Smooth muscle cell (in vitro differentiated cells): ENCODE measurements around the gene CD79A. TPM values are rescaled to one million over a fixed set of nuclear protein-coding genes. Genes with fewer than 3 reads are reported as not detected.

ENCODE experiments used
- DNase-seq: peaks from one replicate; lab custom pipeline; 2025; ENCODE audit not compliant: unreplicated experiment; lab: John Stamatoyannopoulos, UW
- H2AFZ ChIP-seq: fragments of 200-600 bp; sonication (generic); 2 replicates; pipeline ENCODE4 v1.6.0; 2016; ENCODE audit warnings: antibody characterized with exemption, low read depth, mild to moderate bottlenecking
- H3F3A ChIP-seq: fragments of 200-600 bp; sonication (generic); 2 replicates; pipeline ENCODE4 v1.6.0; 2017; ENCODE audit warnings: antibody characterized with exemption, low read depth
- H3K27ac ChIP-seq: fragments of 200-600 bp; sonication (generic); 2 replicates; pipeline ENCODE4 v1.5.1; 2016; ENCODE audit warnings: low read depth, mild to moderate bottlenecking
- H3K27me3 ChIP-seq: fragments of 200-600 bp; sonication (generic); 2 replicates; pipeline ENCODE4 v1.6.1; 2016; ENCODE audit warnings: low read depth, mild to moderate bottlenecking
- H3K36me3 ChIP-seq: fragments of 200-600 bp; sonication (generic); 2 replicates; pipeline ENCODE4 v1.5.1; 2016; ENCODE audit warnings: low read depth
- H3K4me1 ChIP-seq: fragments of 200-600 bp; sonication (generic); 2 replicates; pipeline ENCODE4 v1.5.1; 2016; ENCODE audit warnings: low read depth
- H3K4me2 ChIP-seq: fragments of 200-600 bp; sonication (generic); 2 replicates; pipeline ENCODE4 v1.6.0; 2016; ENCODE audit warnings: mild to moderate bottlenecking
- H3K4me3 ChIP-seq: fragments of 200-600 bp; sonication (generic); 2 replicates; pipeline ENCODE4 v1.5.1; 2016; ENCODE audit warnings: mild to moderate bottlenecking
- H3K79me2 ChIP-seq: fragments of 200-600 bp; sonication (generic); 2 replicates; pipeline ENCODE4 v1.6.0; 2016; ENCODE audit warnings: low read depth, mild to moderate bottlenecking
- H3K9ac ChIP-seq: fragments of 200-600 bp; sonication (generic); 2 replicates; pipeline ENCODE4 v1.6.0; 2016; ENCODE audit warnings: low read depth
- H3K9me3 ChIP-seq: fragments of 200-600 bp; sonication (generic); replicated peaks from 2 replicates; pipeline ENCODE4 v1.5.1; 2016; ENCODE audit warnings: low read depth
- H4K20me1 ChIP-seq: fragments of 200-600 bp; sonication (generic); 2 replicates; pipeline ENCODE4 v1.6.0; 2016; ENCODE audit warnings: low read depth
- WGBS: methylation state at CpG from one replicate; pipeline ENCODE4 v1.1.7; 2016; ENCODE audit warnings: low lambda C conversion rate; 5-methylcytosine and 5-hydroxymethylcytosine counted together
- polyA plus RNA-seq: library from polyadenylated mRNA; unstranded; fragments of >200 nt; fragmentation: Nextera tagmentation; extraction: Ambion mirVana; gene quantifications from 2 replicates; pipeline ENCODE4 v1.2.1, GENCODE V29; 2016
- total RNA-seq: library from RNA; depleted of rRNA; stranded (reverse); fragments of >200 nt; gene quantifications from 2 replicates; pipeline ENCODE4 v1.2.3, GENCODE V29; 2014
- TF ChIP-seq, protein P1 (sequence below): fragments of 200-600 bp; sonication (generic); IDR thresholded peaks from 2 replicates; pipeline ENCODE4 v1.5.1; 2017; ENCODE audit warnings: borderline replicate concordance, mild to moderate bottlenecking, antibody characterized with exemption; ENCODE audit not compliant: insufficient read depth, poor library complexity, severe bottlenecking

CD79A gene
- total and polyA plus RNA-seq, 2 experiments from 2014 or later, result 0.41 TPM; not detected in 1

DNA sequence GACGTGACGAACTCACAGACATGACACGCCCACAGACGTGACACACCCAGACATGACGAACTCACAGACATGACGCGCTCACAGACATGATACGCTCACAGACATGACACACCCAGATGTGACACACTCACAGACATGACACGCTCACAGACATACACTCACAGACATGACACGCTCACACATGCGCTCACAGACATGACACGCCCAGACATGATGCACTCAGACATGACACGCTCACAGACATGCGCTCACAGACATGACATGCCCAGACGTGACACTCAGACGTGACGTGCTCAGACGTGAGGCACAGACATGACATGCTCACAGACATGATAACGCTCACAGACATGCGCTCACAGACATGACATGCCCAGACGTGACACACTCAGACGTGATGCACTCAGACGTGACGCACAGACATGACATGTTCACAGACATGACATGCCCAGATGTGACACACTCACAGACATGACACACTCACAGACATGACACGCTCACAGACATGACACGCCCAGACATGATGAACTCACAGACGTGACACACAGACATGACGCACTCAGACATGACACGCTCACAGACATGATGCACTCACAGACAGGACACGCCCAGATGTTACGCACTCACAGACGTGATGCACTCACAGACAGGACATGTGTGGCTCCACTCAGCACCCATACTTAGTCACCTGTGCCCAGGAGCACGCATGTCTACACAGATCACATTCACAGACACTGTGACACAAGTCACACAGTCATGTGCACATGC is 43.1 kb downstream of the CD79A start:
- Histone ChIP-seq H3K4me1 (no peaks in the 10 kb centered on the region), H3K9me3 (no peaks in the 10 kb centered on the region), H3K27ac (no peak overlapping the region), H3K36me3 (no peaks in the 10 kb centered on the region), H3K9ac (no peak overlapping the region), H3F3A (no peaks in the 10 kb centered on the region), H3K79me2 (no peaks in the 10 kb centered on the region), H3K4me3 (no peak overlapping the region), H3K4me2 (no peak overlapping the region), H3K27me3 (peaks cover 84% of the 10 kb centered on the region), H2AFZ (no peak overlapping the region), H4K20me1 (no peaks in the 10 kb centered on the region)
- no peak for DNase-seq
- TF ChIP-seq, protein P1, sequence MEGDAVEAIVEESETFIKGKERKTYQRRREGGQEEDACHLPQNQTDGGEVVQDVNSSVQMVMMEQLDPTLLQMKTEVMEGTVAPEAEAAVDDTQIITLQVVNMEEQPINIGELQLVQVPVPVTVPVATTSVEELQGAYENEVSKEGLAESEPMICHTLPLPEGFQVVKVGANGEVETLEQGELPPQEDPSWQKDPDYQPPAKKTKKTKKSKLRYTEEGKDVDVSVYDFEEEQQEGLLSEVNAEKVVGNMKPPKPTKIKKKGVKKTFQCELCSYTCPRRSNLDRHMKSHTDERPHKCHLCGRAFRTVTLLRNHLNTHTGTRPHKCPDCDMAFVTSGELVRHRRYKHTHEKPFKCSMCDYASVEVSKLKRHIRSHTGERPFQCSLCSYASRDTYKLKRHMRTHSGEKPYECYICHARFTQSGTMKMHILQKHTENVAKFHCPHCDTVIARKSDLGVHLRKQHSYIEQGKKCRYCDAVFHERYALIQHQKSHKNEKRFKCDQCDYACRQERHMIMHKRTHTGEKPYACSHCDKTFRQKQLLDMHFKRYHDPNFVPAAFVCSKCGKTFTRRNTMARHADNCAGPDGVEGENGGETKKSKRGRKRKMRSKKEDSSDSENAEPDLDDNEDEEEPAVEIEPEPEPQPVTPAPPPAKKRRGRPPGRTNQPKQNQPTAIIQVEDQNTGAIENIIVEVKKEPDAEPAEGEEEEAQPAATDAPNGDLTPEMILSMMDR, result no peak
- 95% methylated on average over 33 of the region's 33 CpGs for WGBS

DNA sequence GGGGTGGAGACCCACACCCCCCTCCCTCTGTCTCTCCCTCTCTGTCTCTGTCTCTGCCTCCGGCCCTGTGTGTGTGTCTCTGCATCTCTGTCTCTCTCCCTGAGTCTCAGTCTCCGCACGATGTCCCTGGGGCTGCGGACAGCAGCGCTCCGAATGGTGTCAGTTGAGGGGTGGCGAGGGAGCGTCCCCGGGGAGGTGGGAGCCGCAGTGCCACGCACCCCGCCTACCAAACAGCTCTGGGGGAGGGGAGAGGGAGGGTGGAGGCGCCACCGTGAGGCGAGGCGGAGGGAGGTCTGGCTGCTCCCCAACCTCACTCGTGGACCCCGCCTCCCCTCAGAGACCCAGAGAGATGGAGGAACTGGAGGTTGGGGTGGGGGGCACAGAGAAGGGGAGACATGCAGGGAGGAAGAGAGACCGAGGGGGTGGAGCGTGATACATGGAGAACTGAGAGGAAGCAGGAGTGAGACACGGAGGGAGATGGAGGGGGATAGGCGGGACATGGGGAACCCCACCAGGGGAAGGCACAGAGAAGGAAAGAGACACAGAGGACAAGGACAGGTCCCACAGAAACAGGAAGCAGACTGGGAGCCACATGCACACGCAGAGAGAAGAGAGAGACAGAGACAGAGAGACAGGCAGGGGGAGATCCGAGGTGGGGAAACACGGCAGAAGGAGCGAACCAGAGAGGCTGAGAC is 44.0 kb downstream of the CD79A start:
- Histone ChIP-seq H3K4me2 (no peak overlapping the region), H3K27ac (no peak overlapping the region), H4K20me1 (no peaks in the 10 kb centered on the region), H3K79me2 (no peaks in the 10 kb centered on the region), H3K27me3 (peaks cover 83% of the 10 kb centered on the region), H3K4me3 (no peak overlapping the region), H3K36me3 (no peaks in the 10 kb centered on the region), H2AFZ (no peak overlapping the region), H3K9me3 (no peaks in the 10 kb centered on the region), H3K4me1 (no peaks in the 10 kb centered on the region), H3F3A (no peaks in the 10 kb centered on the region), H3K9ac (no peak overlapping the region)
- TF ChIP-seq, protein P1, result no peak
- DNase-seq, result no peak
- 45% methylated on average over 13 of the region's 26 CpGs for WGBS

DNA sequence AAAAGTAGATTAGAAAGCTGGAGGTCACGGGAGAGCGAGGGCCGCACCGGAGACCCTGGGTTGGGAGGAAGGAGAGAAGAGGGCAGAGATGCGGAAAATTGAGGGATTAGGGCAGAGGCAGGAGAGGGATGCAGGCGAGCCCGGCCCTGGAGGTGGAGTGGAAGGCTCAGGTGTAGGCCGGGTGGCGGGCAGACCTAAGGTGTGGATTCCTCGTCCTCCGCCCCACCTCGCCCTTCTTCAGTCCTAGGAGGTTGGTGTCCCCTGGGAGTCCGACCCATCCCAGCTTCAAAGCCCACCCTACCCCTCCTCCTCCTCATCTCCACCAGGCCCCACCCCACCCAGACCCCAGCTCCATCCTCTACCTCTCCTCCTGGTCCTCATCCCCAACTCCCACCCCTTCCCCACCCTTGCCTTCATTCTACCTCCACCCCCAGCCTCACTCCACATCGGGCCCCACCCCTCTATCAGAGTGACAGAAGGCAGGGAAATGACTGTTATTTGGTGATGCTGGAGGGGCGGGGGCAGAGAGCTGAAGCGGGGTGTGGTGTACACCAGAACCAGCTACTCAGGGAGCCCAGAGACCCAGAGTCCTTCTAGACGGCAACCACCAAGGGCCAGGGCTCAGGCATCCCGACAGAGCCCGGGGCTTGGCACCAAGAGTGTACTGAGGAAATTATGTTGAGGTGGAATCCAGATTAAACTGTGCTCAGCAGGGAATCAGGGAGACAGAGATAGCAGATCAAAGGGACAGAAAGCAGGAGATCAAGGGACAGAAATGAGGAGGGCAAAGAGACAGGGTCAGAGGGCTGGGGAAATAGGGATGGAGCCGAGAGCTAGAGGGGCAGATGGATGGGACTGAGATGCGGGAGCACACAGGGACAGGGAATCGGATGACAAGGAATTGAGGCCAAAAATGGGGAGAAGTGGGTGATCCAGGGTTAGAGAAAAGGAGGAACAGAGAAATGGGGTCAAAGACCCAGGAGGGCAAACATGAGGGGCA is 44.8 kb downstream of the CD79A start:
- H3F3A ChIP-seq, result no peaks in the 10 kb centered on the region
- no peak for DNase-seq
- WGBS, result 39% methylated on average over 14 of the region's 22 CpGs
- no peaks in the 10 kb centered on the region for H3K4me1 ChIP-seq
- H4K20me1 ChIP-seq, result no peaks in the 10 kb centered on the region
- no peak overlapping the region for H3K4me3 ChIP-seq
- H3K27me3 ChIP-seq, result peaks cover 83% of the 10 kb centered on the region
- no peak overlapping the region for H2AFZ ChIP-seq
- no peak overlapping the region for H3K9ac ChIP-seq
- no peak overlapping the region for H3K27ac ChIP-seq
- no peaks in the 10 kb centered on the region for H3K9me3 ChIP-seq
- no peaks in the 10 kb centered on the region for H3K79me2 ChIP-seq
- TF ChIP-seq, protein P1, result no peak
- H3K4me2 ChIP-seq, result no peak overlapping the region
- no peaks in the 10 kb centered on the region for H3K36me3 ChIP-seq
